K562 (cell line): ENCODE measurements around the gene HEPACAM. TPM values are rescaled to one million over a fixed set of nuclear protein-coding genes. Genes with fewer than 3 reads are reported as not detected.

Experiments used
- ATAC-seq: fragments of 200-7000 bp; cut with Tn5 transposase; 3 replicates; pipeline ENCODE4 v1.9.1; 2020; ENCODE audit warnings: moderate library complexity
- BruUV-seq: library from RNA; stranded (reverse); fragments of 400-500 nt; replicated peaks from 2 replicates; lab custom pipeline; 2021; lab: Mats Ljungman, UMichigan
- CTCF ChIA-PET: fragments of 300-600 bp; formaldehyde crosslinking; extraction: SDS; loops from one replicate; lab custom pipeline; 2021; ENCODE audit warnings: low intra/inter-chr PET ratio; lab: Yijun Ruan, JAX
- POLR2A ChIA-PET: fragments of 300-600, 350-650 bp; sonication (Branson Sonifier 250); formaldehyde crosslinking; extraction: SDS; loops from one replicate; lab custom pipeline; 2021; ENCODE audit warnings: antibody characterized with exemption, inconsistent platforms; lab: Yijun Ruan, JAX
- DNase-seq, 4 experiments: peaks; one replicate each; pipeline versions ENCODE4 v3.0.0 to v3.0.0-alpha.2; 2011 to 2018; ENCODE audit warnings: low spot score in 3 of 4, mixed read lengths in 3 of 4; ENCODE audit errors: extremely low read depth in 1 of 4
- FAIRE-seq: peaks from 2 replicates; lab custom pipeline; 2011; peaks lifted over from hg19 to GRCh38; lab: Jason Lieb, UNC
- H2AFZ ChIP-seq: 2 replicates; pipeline ENCODE4 v1.6.0; 2011; ENCODE audit warnings: low read depth, low read length, control low read depth, inconsistent platforms
- H3K27ac ChIP-seq: fragments of 200-600 bp; 3 replicates; pipeline ENCODE4 v1.8.0; 2011; ENCODE audit warnings: low read depth, mild to moderate bottlenecking, control low read depth, inconsistent platforms, low read length, moderate library complexity, mixed read lengths; ENCODE audit errors: extremely low read depth
- H3K27me3 ChIP-seq, 2 experiments: fragments of 300-600 bp in 1 of 2; 2 replicates in 1 of 2; 3 replicates in 1 of 2; pipeline versions ENCODE4 v1.6.0 to v1.8.0; 2011; ENCODE audit warnings: inconsistent platforms in 2 of 2, low read length in 2 of 2, mild to moderate bottlenecking in 1 of 2, mixed read lengths in 1 of 2, moderate library complexity in 1 of 2; ENCODE audit not compliant: control insufficient read depth in 2 of 2, insufficient read depth in 2 of 2
- H3K36me3 ChIP-seq: fragments of 300-600 bp; 3 replicates; pipeline ENCODE4 v1.8.0; 2011; ENCODE audit warnings: mild to moderate bottlenecking, low read length, inconsistent platforms; ENCODE audit not compliant: control insufficient read depth, insufficient read depth
- H3K4me1 ChIP-seq, 2 experiments: fragments of 200-600 bp in 1 of 2; replicated peaks in 1 of 2; 2 replicates in 1 of 2; 3 replicates in 1 of 2; pipeline versions ENCODE4 v1.5.1 to v1.8.0; 2011; ENCODE audit warnings: inconsistent platforms in 2 of 2, low read length in 2 of 2, mild to moderate bottlenecking in 1 of 2, mixed read lengths in 1 of 2, moderate library complexity in 1 of 2; ENCODE audit not compliant: control insufficient read depth in 2 of 2, insufficient read depth in 2 of 2
- H3K4me2 ChIP-seq: 2 replicates; pipeline ENCODE4 v1.6.1; 2011; ENCODE audit warnings: low read length, control low read depth, inconsistent platforms, mixed read lengths; ENCODE audit not compliant: insufficient read depth
- H3K4me3 ChIP-seq: fragments of 200-600 bp; sonication (generic), shearing (Covaris generic); 2 replicates; pipeline ENCODE4 v1.5.1; 2016; ENCODE audit warnings: control low read depth, inconsistent platforms
- H3K79me2 ChIP-seq: fragments of 200-600 bp; 3 replicates; pipeline ENCODE4 v1.8.0; 2011; ENCODE audit warnings: low read length, inconsistent platforms; ENCODE audit not compliant: control insufficient read depth, insufficient read depth
- H3K9ac ChIP-seq, 2 experiments: 2 replicates each; pipeline versions ENCODE4 v1.6.0 to v1.6.1; 2011; ENCODE audit warnings: low read depth in 2 of 2, low read length in 2 of 2, control low read depth in 1 of 2, inconsistent platforms in 1 of 2, mild to moderate bottlenecking in 1 of 2, mixed read lengths in 1 of 2; ENCODE audit not compliant: insufficient read depth in 1 of 2
- H3K9me1 ChIP-seq: one replicate; pipeline ENCODE4 v1.6.0; 2011; ENCODE audit warnings: inconsistent platforms, mild to moderate bottlenecking, low read length, moderate library complexity; ENCODE audit not compliant: control insufficient read depth, insufficient read depth
- H3K9me3 ChIP-seq: replicated peaks from 2 replicates; pipeline ENCODE4 v1.5.1; 2011; ENCODE audit warnings: low read depth, low read length, inconsistent platforms; ENCODE audit not compliant: control insufficient read depth, insufficient read depth
- H4K20me1 ChIP-seq: replicated peaks from 2 replicates; pipeline ENCODE4 v1.6.1; 2011; ENCODE audit warnings: low read length, inconsistent platforms, mixed read lengths; ENCODE audit not compliant: control insufficient read depth, insufficient read depth
- CCAR2 ChIP-seq: fragments of 200-400 bp; formaldehyde crosslinking; IDR thresholded peaks from 2 replicates; pipeline ENCODE4 v1.6.1; 2017; ENCODE audit warnings: mild to moderate bottlenecking, low read depth, low read length
- DNMT1 ChIP-seq: fragments of 450-650 bp; IDR thresholded peaks from 2 replicates; pipeline ENCODE4 v1.6.1; 2016; ENCODE audit warnings: antibody characterized with exemption, mild to moderate bottlenecking
- GABPA ChIP-seq: fragments of 200-800 bp; sonication (Bioruptor generic); conservative IDR thresholded peaks from 2 replicates; pipeline ENCODE4 v1.6.1; 2016; ENCODE audit warnings: low read depth, missing genetic modification characterization, missing compliant biosample characterization
- HNRNPK ChIP-seq: fragments of 200-400 bp; formaldehyde crosslinking; IDR thresholded peaks from one replicate; pipeline ENCODE4 v1.6.1; 2018; ENCODE audit warnings: mild to moderate bottlenecking, low read depth, low read length; ENCODE audit not compliant: poor library complexity, severe bottlenecking
- KAT2B ChIP-seq: IDR thresholded peaks from one replicate; pipeline ENCODE4 v1.6.1; 2012; ENCODE audit warnings: low read depth, mild to moderate bottlenecking, control low read depth, inconsistent platforms, low read length, moderate library complexity
- KDM5B ChIP-seq: fragments of 200-600 bp; sonication (generic); IDR thresholded peaks from 2 replicates; pipeline ENCODE4 v1.6.1; 2012; ENCODE audit warnings: low read depth, mild to moderate bottlenecking, moderate library complexity, low read length, control low read depth, inconsistent platforms; ENCODE audit not compliant: insufficient replicate concordance
- NR4A1 ChIP-seq, 2 experiments: fragments of 250-450 bp in 1 of 2; fragments of 450-650 bp in 1 of 2; sonication (Bioruptor Pico) in 1 of 2; IDR thresholded peaks; 2 replicates each; pipeline versions ENCODE4 v1.4.0 to v1.6.1; 2016 to 2020; ENCODE audit warnings: mild to moderate bottlenecking in 2 of 2, missing compliant biosample characterization in 1 of 2, missing genetic modification characterization in 1 of 2, moderate library complexity in 1 of 2
- POLR2AphosphoS5 ChIP-seq: IDR thresholded peaks from 2 replicates; pipeline ENCODE4 v1.6.1; 2011; ENCODE audit warnings: mild to moderate bottlenecking, low read depth, low read length, moderate library complexity; ENCODE audit not compliant: control insufficient read depth, insufficient read depth
- POLR2B ChIP-seq: fragments of 450-650 bp; IDR thresholded peaks from 2 replicates; pipeline ENCODE4 v1.6.1; 2018; ENCODE audit warnings: low read depth; ENCODE audit not compliant: partially characterized antibody
- SREBF2 ChIP-seq: sonication (generic); formaldehyde crosslinking; IDR thresholded peaks from 2 replicates; pipeline ENCODE4 v1.4.0; 2020; ENCODE audit warnings: mild to moderate bottlenecking, missing genetic modification reagents
- SRSF1 ChIP-seq: fragments of 200-400 bp; formaldehyde crosslinking; IDR thresholded peaks from 2 replicates; pipeline ENCODE4 v1.6.1; 2017; ENCODE audit warnings: mild to moderate bottlenecking, low read depth, low read length, moderate library complexity
- ZBTB17 ChIP-seq: fragments of 450-650 bp; formaldehyde crosslinking; IDR thresholded peaks from 2 replicates; pipeline ENCODE4 v1.4.0; 2020; ENCODE audit warnings: mild to moderate bottlenecking
- ZBTB34 ChIP-seq: fragments of 250-450 bp; sonication (Bioruptor Pico); IDR thresholded peaks from 2 replicates; pipeline ENCODE4 v1.8.0; 2021; ENCODE audit warnings: mild to moderate bottlenecking, moderate library complexity
- ZBTB49 ChIP-seq: sonication (generic); formaldehyde crosslinking; IDR thresholded peaks from 2 replicates; pipeline ENCODE4 v1.8.0; 2022; ENCODE audit warnings: missing genetic modification reagents, mild to moderate bottlenecking, borderline replicate concordance
- ZNF316 ChIP-seq: fragments of 450-650 bp; IDR thresholded peaks from 2 replicates; pipeline ENCODE4 v1.6.1; 2016
- ZNF511 ChIP-seq: sonication (generic); formaldehyde crosslinking; IDR thresholded peaks from 2 replicates; pipeline ENCODE4 v1.8.0; 2022; ENCODE audit warnings: mild to moderate bottlenecking, missing genetic modification reagents
- WGBS: fragments of 100-300 bp; shearing (Covaris generic); methylation state at CpG from one replicate; pipeline ENCODE4 v1.1.6; 2016; ENCODE audit warnings: low coverage, mixed read lengths; ENCODE audit not compliant: insufficient coverage; ENCODE audit errors: missing lambda C conversion rate; 5-methylcytosine and 5-hydroxymethylcytosine counted together
- in situ Hi-C: fragments of 300-500 bp; cut with MboI; formaldehyde crosslinking; loops from 4 replicates; pipeline ENCODE4 v1.15.0; 2018; ENCODE audit warnings: inconsistent platforms, mixed read lengths
- intact Hi-C: fragments of 100-400 bp; cut with micrococcal nuclease; formaldehyde crosslinking; loops from 2 replicates; pipeline ENCODE4 v1.14.2; 2022
- polyA plus RNA-seq, 8 experiments: library from polyadenylated mRNA; depleted of rRNA in 4 of 8; stranded (reverse) in 5 of 8; unstranded in 3 of 8; fragments of >200 nt; fragmentation: Nextera tagmentation in 2 of 8; fragmentation: Illumina TruSeq in 1 of 8; extraction: Ambion mirVana in 2 of 8; extraction: Trizol in 1 of 8; gene quantifications; 2 replicates each; pipeline versions ENCODE4 v1.2.1 to v1.2.3, GENCODE V29; 2011 to 2014; ENCODE audit warnings: inconsistent platforms in 1 of 8, missing spikeins in 1 of 8
- total RNA-seq, 7 experiments: library from RNA; depleted of rRNA in 6 of 7; stranded (reverse); fragments of >200 nt in 6 of 7; fragmentation: Illumina TruSeq in 2 of 7; extraction: Trizol in 2 of 7; gene quantifications; 2 replicates each; pipeline versions ENCODE4 v1.2.1 to v1.2.3, GENCODE V29; 2011 to 2021; ENCODE audit warnings: low replicate concordance in 1 of 7

The HEPACAM gene
- total and polyA plus RNA-seq, 9 of the 15 experiments (the other 6 are each of a cell fraction or from before 2014, with no cell fraction given), result not detected

GRCh38 chr11:124899383-124900145, 36.3 kb downstream of the HEPACAM start:
- Histone ChIP-seq H3K4me2 (no peak overlapping the region), H3K36me3 (no peaks in the 10 kb centered on the region), H3K9me3 (no peaks in the 10 kb centered on the region), H3K27me3 (peaks cover 8 to 40% of the 10 kb centered on the region in 2 experiments; a peak in 4 of 5 replicates), H3K79me2 (no peaks in the 10 kb centered on the region), H4K20me1 (0 out of 2 replicates have a peak, but pooled peaks cover 4% of the 10 kb centered on the region), H3K9ac (no peak overlapping the region), H3K4me1 (no peaks in the 10 kb centered on the region), H3K4me3 (no peak overlapping the region), H2AFZ (no peak overlapping the region), H3K9me1 (peaks cover under 1% of the 10 kb centered on the region), H3K27ac (no peak overlapping the region)
- BruUV-seq, result no TSS peak
- 2% methylated on average over 6 of the region's 6 CpGs for WGBS
- intact Hi-C loops, result no loop called here
- FAIRE-seq, result no peak
- ATAC-seq, result no peak
- in situ Hi-C loops, result no loop called here
- no peak for DNase-seq
- POLR2A ChIA-PET, result interaction anchor here (1.2 kb wide), 1 partner anchor 9 kb away, joined by 3 read pairs; no protein-coding TSS in a partner anchor
- CTCF ChIA-PET, result no interaction called here
- TF ChIP-seq POLR2AphosphoS5 (no peak), ZBTB34 (CRISPR knock-in tag) (no peak), SREBF2 (no peak), KDM5B (no peak), NR4A1 (CRISPR knock-in tag; IDR thresholded peaks at IDR 0.05) (no peak), NR4A1 (tag; IDR thresholded peaks at IDR 0.05) (no peak), POLR2B (no peak), CCAR2 (no peak), ZBTB17 (CRISPR knock-in tag) (no peak), GABPA (tag) (no peak), ZNF511 (CRISPR knock-in tag) (no peak), DNMT1 (no peak), KAT2B (no peak), ZNF316 (no peak), ZBTB49 (CRISPR knock-in tag) (no peak), HNRNPK (no peak), SRSF1 (no peak)
